Activated naive CD8-positive, alpha-beta T cell treated with anti-CD3 and anti-CD28 coated beads, Interleukin-2, amount 10 ng/mL, durations not matched to agents 7 days and 5 days (primary cell): ENCODE measurements around the gene COL6A2. TPM values are rescaled to one million over a fixed set of nuclear protein-coding genes. Genes with fewer than 3 reads are reported as not detected.

Source experiments
- ATAC-seq: fragments of 150-1000 bp; cut with Tn5 transposase; one replicate; pipeline ENCODE4 v1.10.0; 2021; ENCODE audit warnings: low read depth, moderate library complexity
- POLR2A ChIA-PET: fragments of 350-600 bp; sonication (Branson Sonifier 250); formaldehyde crosslinking; loops from one replicate; lab custom pipeline; 2021; ENCODE audit warnings: antibody characterized with exemption; lab: Charles Lee
- DNase-seq: peaks from one replicate; pipeline ENCODE4 v3.0.0; 2021
- H3K27ac Mint-ChIP-seq: one replicate; pipeline ENCODE4 v1.8.0; 2022; ENCODE audit warnings: mild to moderate bottlenecking, mixed read lengths
- H3K27me3 Mint-ChIP-seq: one replicate; pipeline ENCODE4 v1.8.0; 2022; ENCODE audit warnings: mild to moderate bottlenecking, moderate library complexity, mixed read lengths
- H3K36me3 Mint-ChIP-seq: one replicate; pipeline ENCODE4 v1.8.0; 2021; ENCODE audit warnings: mild to moderate bottlenecking, mixed read lengths
- H3K4me1 Mint-ChIP-seq: one replicate; pipeline ENCODE4 v1.8.0; 2021; ENCODE audit warnings: mixed read lengths
- H3K4me3 Mint-ChIP-seq: one replicate; pipeline ENCODE4 v1.8.0; 2022; ENCODE audit warnings: mild to moderate bottlenecking, moderate library complexity, mixed read lengths
- H3K9me3 Mint-ChIP-seq: one replicate; pipeline ENCODE4 v1.8.0; 2021; ENCODE audit warnings: mixed read lengths
- total RNA-seq, 2 experiments: library from RNA; stranded (reverse); gene quantifications; one replicate each; pipeline ENCODE4 v1.2.3, GENCODE V29; 2021

Gene COL6A2
- total RNA-seq, 2 experiments from 2014 or later: 23.8 to 23.9 TPM

DNA sequence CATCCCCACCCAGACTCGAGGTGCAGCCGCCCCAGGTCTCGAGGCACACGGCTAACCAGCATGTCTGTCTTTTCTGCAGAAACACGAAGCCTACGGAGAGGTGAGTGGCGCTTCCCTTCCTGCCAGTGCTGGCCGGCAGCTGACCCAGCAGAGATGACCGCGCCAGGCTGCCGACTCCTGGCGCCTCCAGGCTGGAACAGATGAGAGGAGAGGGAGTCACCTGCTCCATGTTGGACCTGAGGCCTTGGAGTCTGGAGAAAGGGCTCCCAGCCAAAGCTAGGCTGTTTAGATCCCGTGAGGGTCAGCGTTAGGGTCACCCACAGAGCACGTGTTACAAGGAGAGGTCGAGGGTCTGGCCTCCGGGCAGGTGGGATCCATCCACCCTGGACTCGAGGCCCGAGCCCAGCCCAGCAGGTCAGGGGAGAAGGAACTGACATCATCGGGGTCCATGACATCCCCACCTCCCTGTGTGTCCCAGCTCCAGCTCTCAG lies 14.9 kb downstream of the COL6A2 start:
- Mint-ChIP-seq H3K4me3 (no peak overlapping the region), H3K9me3 (peaks cover 7% of the 10 kb centered on the region), H3K27me3 (no peaks in the 10 kb centered on the region), H3K36me3 (no peaks in the 10 kb centered on the region), H3K4me1 (no peaks in the 10 kb centered on the region), H3K27ac (no peak overlapping the region)
- ATAC-seq: no peak
- DNase-seq: peak; percentile 21
- POLR2A ChIA-PET: no interaction called here

DNA sequence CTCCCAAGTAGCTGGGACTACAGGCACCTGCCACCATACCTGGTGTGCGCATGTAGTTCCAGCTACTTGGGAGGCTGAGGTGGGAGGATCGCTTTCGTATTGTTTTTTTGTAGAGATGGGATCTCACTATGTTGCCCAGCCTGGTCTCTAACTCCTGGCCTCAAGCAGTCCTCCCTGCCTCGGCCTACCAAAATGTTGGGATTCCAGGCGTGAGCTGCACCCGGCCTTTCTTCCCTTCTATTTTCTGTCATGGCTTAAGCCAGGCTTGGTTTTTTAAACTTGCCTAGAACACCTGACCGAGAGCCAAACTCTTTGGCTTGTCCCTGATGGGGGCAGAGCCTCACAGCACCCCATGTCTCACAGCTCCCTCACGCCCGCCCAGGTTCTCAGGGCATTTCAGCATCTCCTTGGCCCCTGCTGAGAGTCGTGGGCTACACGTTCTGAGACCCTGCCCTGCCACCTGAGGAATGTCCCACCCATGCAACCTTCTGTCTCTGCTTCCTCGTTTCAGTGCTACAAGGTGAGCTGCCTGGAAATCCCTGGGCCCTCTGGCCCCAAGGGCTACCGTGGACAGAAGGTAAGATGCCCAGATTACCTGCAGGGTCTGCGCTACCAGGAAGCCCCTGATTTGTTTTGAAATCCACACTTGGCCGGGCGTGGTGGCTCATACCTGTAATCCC lies 15.7 kb downstream of the COL6A2 start:
- ATAC-seq (no peak), DNase-seq (no peak)
- Mint-ChIP-seq H3K4me3 (no peak overlapping the region), H3K27me3 (no peaks in the 10 kb centered on the region), H3K27ac (no peak overlapping the region), H3K9me3 (peaks cover under 1% of the 10 kb centered on the region), H3K4me1 (no peaks in the 10 kb centered on the region), H3K36me3 (no peaks in the 10 kb centered on the region)
- POLR2A ChIA-PET: no interaction called here

DNA sequence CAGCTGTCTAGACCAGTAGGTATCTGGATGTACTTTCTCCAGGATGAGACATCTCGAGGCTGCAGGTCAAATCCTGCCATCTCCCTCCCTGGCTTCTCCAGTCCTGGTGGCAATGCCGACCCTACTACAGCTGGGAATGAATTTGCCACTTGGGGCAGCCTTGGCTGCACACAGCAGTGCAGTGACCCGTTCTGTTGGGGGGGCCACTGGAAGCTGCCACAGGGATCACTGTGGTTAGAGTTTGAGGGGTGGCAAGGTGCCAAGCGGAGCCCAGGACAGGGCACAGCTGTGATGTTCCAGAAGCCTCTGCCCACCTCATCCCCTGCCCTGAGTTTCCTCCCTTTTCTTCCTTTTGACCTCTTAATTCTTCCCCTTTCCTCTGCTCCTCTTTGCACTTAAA lies 17.1 kb downstream of the COL6A2 start:
- no peak overlapping the region for H3K27ac Mint-ChIP-seq
- ATAC-seq (no peak), DNase-seq (peak; percentile 13)
- H3K36me3 Mint-ChIP-seq: no peaks in the 10 kb centered on the region
- POLR2A ChIA-PET: no interaction called here
- no peaks in the 10 kb centered on the region for H3K27me3 Mint-ChIP-seq
- no peaks in the 10 kb centered on the region for H3K4me1 Mint-ChIP-seq
- H3K9me3 Mint-ChIP-seq: no peaks in the 10 kb centered on the region
- no peak overlapping the region for H3K4me3 Mint-ChIP-seq

DNA sequence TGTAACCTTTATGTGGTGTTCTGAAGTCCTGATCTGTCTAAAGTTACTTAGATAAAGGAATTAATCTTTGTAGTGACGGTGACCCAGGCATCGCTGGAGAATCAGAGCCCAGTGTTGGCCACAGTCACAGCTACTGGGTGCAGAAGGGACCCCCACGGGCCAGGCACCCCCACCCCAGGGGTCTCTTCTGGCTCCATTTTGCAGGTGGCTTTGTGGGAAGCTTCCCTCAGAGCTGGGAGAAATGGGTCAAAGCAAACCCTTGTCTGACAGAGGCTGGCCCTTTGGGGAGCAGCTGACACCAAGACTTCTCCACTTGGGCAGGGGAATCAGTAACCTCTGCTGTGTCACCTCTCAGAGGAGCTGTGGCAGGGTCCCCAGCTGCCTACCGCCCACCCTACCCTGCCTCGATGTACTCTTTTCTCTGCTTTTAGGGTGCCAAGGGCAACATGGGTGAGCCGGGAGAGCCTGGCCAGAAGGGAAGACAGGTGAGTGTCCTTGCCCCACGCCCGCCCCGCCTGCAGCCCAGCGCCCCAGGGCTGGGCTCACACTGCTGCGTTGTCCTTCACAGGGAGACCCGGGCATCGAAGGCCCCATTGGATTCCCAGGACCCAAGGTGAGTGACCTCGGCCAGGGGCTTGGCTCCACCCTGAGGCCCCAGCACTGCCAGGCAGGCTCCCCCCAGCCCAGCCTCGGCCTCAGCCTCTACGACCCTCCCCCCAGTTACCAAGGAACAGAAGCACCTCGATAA lies 17.7 kb downstream of the COL6A2 start:
- POLR2A ChIA-PET: no interaction called here
- H3K4me3 Mint-ChIP-seq: no peak overlapping the region

DNA sequence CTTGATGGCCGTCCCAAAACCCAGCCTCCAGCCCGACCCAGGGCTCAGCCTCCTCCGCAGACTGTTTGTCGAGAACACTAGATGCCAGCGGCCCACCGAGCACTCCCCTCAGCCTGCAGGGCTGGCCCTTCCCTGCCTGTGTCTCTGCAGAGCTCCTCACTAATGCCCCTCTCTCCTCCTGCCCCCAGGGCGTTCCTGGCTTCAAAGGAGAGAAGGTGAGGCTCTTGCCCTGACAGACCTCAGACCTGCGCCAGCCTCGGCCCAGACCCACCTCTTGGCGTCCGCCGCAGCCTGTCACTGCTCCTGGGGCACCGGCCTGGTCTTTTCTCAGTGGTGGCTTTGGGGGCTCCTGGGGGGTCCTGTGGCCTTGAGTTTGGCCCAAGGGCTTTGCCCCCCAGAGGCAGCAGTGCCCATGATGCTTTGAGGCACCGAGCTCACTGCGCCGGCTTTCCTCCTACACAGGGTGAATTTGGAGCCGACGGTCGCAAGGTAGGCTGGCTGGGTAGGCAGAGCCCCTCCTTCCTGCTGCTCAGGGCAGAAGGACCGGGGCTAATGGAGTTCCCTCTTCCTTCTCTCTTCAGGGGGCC lies 18.4 kb downstream of the COL6A2 start:
- peak; percentile 17 for DNase-seq
- Mint-ChIP-seq H3K4me1 (no peaks in the 10 kb centered on the region), H3K27me3 (no peaks in the 10 kb centered on the region), H3K9me3 (no peaks in the 10 kb centered on the region), H3K4me3 (no peak overlapping the region), H3K27ac (no peak overlapping the region), H3K36me3 (no peaks in the 10 kb centered on the region)
- no peak for ATAC-seq
- POLR2A ChIA-PET: no interaction called here

More for the DNA sequence above, 17.7 kb downstream of the COL6A2 start:
- Mint-ChIP-seq H3K27ac (no peak overlapping the region), H3K9me3 (no peaks in the 10 kb centered on the region), H3K36me3 (no peaks in the 10 kb centered on the region), H3K27me3 (no peaks in the 10 kb centered on the region), H3K4me1 (no peaks in the 10 kb centered on the region)
- ATAC-seq: no peak
- peak; percentile 20 for DNase-seq

DNA sequence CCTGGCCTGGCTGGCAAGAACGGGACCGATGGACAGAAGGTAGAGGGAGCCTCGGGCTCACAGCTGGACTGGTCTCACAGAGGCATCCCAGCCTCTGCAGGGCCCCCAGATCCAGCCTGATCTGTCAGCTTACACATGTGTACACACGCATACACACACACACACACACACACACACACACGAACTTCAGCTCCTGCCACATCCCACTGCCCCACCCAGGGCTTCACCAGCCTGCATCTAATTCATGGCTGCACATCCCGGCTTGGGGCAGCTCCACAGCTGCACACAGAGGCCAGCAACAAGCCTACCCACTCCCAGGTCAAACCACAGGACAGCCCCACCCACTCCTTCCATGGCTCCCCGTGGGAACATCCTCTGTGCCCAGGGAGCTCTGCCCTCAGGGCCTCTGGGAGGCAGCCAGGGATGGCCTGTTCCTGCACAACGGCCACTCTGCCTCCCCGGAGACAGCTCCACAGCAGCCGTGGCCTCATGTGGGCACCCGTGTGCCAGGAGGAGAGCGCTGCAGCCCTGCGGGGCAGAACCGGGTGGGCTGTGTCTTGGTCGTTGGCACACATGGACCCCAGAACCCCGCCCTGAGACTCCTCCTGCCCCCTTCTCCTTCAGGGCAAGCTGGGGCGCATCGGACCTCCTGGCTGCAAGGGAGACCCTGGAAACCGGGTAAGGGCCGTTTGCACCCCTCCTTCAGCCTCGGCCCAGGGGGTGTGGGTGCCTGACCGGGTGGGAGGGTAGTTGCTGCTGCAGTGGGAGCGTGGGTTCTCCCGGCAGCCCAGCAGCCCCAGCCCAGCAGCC lies 19.1 kb downstream of the COL6A2 start:
- DNase-seq (peak; percentile 23), ATAC-seq (no peak)
- Mint-ChIP-seq H3K27ac (no peak overlapping the region), H3K36me3 (no peaks in the 10 kb centered on the region), H3K27me3 (no peaks in the 10 kb centered on the region), H3K4me1 (no peaks in the 10 kb centered on the region), H3K9me3 (no peaks in the 10 kb centered on the region), H3K4me3 (no peak overlapping the region)
- POLR2A ChIA-PET: no interaction called here

DNA sequence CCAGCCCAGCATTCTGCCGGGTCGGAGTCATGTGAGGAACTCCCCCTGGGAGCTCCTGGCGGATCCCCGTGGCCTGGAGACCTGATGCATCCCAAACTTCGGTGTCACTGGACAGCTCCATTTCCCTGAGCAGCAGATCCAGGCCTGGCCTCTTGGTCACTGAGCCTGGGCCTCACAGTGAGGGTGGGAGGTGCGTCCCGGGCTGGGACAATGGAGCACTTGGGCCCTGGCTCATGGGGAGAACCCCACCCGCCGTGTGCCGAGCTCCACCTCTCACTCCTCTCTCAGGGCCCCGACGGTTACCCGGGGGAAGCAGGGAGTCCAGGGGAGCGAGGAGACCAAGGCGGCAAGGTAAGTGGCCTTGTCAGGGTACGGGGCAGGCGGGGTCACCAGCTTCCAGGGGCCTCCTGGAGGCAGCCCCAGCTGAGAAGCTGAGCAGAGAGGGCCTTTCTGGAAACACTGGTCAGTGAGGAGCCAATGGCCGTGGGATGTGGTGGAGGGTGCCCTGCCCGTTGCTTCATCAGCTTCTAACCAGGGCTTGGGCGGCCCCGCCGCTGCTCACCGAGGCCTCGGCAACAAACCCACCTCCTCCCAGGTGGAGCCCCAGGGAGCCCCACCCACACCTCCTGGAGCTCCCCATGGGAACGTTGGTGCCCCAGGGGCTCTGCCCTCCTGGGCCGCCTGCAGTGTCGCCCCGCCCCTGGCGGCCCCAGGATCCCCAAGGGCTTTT lies 19.8 kb downstream of the COL6A2 start:
- no peaks in the 10 kb centered on the region for H3K36me3 Mint-ChIP-seq
- DNase-seq (peak; percentile 22), ATAC-seq (no peak)
- H3K9me3 Mint-ChIP-seq: no peaks in the 10 kb centered on the region
- H3K4me1 Mint-ChIP-seq: no peaks in the 10 kb centered on the region
- H3K4me3 Mint-ChIP-seq: no peak overlapping the region
- H3K27ac Mint-ChIP-seq: no peak overlapping the region
- POLR2A ChIA-PET: no interaction called here
- H3K27me3 Mint-ChIP-seq: no peaks in the 10 kb centered on the region

DNA sequence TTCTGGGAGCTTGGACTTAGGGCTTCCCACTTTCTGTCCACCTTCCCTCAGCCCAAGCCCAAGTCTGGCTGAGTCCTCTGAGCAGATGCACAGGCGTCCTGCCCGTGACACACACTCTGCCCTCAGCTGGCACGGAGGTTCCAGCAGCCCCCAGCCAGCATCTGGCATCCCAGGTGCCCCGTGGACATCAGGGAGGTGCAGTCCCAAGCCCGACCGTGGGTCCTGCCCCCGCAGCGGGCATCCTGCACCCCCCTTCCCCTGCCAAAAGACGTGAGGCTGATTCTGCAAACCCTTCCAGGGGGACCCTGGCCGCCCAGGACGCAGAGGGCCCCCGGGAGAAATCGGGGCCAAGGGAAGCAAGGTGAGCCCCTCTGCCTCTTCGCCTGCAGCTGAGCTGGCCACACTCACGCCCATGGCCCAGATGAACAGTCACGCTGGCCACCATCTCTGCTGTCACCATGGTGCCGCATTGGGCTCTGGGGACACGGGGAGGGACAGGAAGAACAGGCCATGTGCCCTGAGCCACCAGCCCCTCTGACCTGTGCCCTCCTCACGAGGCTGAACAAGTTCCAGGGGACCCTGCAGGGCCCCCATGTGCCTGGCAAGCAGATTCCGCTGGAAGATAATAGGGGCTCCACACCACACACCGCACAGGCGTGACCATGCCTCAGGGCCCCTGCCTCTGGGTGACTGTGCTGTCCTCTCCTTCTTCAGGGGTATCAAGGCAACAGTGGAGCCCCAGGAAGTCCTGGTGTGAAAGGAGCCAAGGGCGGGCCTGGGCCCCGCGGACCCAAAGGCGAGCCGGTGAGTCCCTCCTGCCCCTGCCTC lies 20.6 kb downstream of the COL6A2 start:
- peak; percentile 20 for DNase-seq
- no peaks in the 10 kb centered on the region for H3K4me1 Mint-ChIP-seq
- no peak overlapping the region for H3K4me3 Mint-ChIP-seq
- H3K27me3 Mint-ChIP-seq: no peaks in the 10 kb centered on the region
- H3K9me3 Mint-ChIP-seq: no peaks in the 10 kb centered on the region
- no peaks in the 10 kb centered on the region for H3K36me3 Mint-ChIP-seq
- H3K27ac Mint-ChIP-seq: no peak overlapping the region
- no peak for ATAC-seq
- POLR2A ChIA-PET: no interaction called here

DNA sequence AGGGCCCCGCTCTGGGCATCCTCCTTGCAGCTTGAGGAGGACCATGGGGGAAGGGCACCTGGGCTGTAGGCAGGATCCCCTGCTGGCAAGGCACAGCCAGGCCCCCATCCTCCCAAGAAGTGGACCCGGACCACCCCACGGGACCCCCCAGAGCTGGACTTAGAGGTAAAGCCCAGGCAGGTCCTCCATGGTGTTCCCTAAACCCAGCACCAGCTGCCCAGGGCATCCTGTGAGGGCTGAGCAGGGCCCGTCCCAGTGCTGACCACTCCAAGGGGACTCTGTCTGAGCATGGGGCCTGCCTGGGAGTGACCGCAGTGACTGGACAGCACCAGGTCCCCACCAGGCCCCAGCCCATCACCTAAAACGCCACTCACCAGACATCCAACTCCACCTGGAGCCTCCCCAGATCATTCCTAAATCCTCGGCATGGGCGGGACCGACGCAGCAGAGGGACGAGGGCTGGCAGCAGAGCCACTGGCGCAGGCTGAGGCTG lies 21.3 kb downstream of the COL6A2 start:
- DNase-seq (peak; percentile 20), ATAC-seq (no peak)
- H3K4me1 Mint-ChIP-seq: no peaks in the 10 kb centered on the region
- H3K36me3 Mint-ChIP-seq: no peaks in the 10 kb centered on the region
- POLR2A ChIA-PET: no interaction called here
- no peak overlapping the region for H3K4me3 Mint-ChIP-seq
- H3K27ac Mint-ChIP-seq: no peak overlapping the region
- no peaks in the 10 kb centered on the region for H3K27me3 Mint-ChIP-seq
- no peaks in the 10 kb centered on the region for H3K9me3 Mint-ChIP-seq

DNA sequence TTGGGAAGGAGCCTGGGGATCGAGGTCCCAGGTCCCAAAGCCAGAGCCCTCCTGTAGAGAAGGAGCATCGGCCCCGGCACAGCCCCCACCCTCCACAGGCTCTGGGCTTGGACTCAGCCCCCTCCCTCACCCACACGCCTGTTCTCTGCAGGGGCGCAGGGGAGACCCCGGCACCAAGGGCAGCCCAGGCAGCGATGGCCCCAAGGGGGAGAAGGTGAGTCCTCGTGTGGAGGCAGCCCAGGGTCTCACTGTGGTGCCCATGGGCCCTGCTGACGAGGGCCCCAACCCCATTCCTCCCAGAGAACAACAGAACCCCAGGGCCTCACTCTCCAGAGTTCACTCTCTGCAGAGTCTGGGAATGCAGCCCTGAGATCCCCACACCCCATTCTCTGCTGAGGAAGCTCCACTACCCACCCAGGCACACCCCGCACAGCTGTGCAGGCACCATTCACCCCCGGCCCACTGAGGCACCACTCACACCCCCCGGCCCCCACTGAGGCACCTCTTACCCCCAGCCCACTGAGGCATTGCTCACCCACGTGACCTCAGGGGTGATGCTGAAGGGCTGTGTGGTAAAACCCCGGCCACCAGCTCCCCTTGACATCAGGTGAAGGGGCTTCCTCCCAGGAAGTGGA lies 21.8 kb downstream of the COL6A2 start:
- Mint-ChIP-seq H3K4me1 (no peaks in the 10 kb centered on the region), H3K9me3 (no peaks in the 10 kb centered on the region), H3K27ac (no peak overlapping the region), H3K36me3 (no peaks in the 10 kb centered on the region), H3K4me3 (no peak overlapping the region), H3K27me3 (no peaks in the 10 kb centered on the region)
- POLR2A ChIA-PET: no interaction called here
- DNase-seq: peak; percentile 17
- no peak for ATAC-seq

DNA sequence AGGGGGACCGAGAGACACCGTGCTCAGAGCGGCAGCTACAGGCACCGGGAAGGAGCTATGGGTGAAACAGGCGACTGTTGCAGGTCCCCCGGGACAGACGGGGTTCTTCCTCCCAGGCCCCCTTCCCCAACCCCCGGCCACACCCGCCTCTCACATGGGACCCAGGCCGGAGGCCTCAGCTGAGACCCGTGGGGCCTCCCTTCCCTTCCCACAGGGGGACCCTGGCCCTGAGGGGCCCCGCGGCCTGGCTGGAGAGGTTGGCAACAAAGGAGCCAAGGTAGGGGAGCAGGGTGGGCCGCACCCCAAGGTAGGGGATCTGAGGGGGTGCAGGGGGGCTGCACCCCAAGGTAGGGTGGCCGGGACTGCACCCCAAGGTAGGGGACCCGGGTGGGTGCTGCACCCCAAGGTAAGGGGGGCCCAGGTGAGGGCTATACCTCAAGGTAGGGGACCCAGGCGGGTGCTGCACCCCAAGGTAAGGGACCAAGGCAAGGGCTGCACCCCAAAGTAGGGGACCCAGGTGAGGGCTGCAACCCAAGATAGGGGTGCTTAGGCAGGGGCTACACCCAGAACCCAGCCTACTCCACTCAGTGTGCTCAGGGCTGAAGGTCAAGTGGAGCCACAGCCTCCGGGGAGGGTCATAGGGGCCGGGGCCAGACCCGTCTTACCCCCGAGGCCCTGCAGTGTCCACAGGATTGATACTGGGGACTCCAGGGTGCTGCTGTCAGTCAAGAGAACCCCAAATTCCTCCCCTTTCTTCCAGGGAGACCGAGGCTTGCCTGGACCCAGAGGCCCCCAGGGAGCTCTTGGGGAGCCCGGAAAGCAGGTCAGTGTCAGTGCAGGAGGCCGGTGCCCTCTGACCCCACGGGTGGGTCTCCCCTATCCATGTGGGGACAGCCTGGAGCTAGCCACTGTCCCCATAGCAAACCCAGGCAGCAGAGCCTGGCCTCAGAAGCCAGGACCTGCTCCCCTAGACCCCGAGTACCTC lies 22.7 kb downstream of the COL6A2 start:
- Mint-ChIP-seq H3K9me3 (no peaks in the 10 kb centered on the region), H3K36me3 (no peaks in the 10 kb centered on the region)
- POLR2A ChIA-PET: no interaction called here

More for the DNA sequence above, 22.7 kb downstream of the COL6A2 start:
- Mint-ChIP-seq H3K4me3 (no peak overlapping the region), H3K27ac (no peak overlapping the region), H3K4me1 (no peaks in the 10 kb centered on the region), H3K27me3 (no peaks in the 10 kb centered on the region)
- ATAC-seq (no peak), DNase-seq (peak; percentile 22)
